HL-60 (cell line): ENCODE measurements around the gene GTF2A1L.

Experiments used
- DNase-seq, 2 experiments: peaks; one replicate each; pipeline ENCODE4 v3.0.0-alpha.2; 2010 to 2020; ENCODE audit warnings: low read depth in 1 of 2, low spot score in 1 of 2
- H3K27ac ChIP-seq: fragments of 250-450 bp; sonication (Bioruptor Pico); replicated peaks from 2 replicates; pipeline ENCODE4 v1.5.1; 2020; ENCODE audit warnings: mild to moderate bottlenecking, moderate library complexity
- H3K27me3 ChIP-seq: fragments of 250-450 bp; sonication (Bioruptor Pico); 2 replicates; pipeline ENCODE4 v1.5.1; 2021; ENCODE audit warnings: mild to moderate bottlenecking, moderate library complexity; ENCODE audit not compliant: insufficient read depth, poor library complexity, severe bottlenecking
- H3K4me3 ChIP-seq: replicated peaks from 2 replicates; pipeline ENCODE4 v1.5.1; 2011; ENCODE audit warnings: mild to moderate bottlenecking, control low read depth, low read length; ENCODE audit not compliant: insufficient read depth
- GABPA ChIP-seq: IDR thresholded peaks from 2 replicates; pipeline ENCODE4 v1.6.1; 2012; ENCODE audit warnings: low read depth
- POLR2AphosphoS5 ChIP-seq: IDR thresholded peaks from 2 replicates; pipeline ENCODE4 v1.6.1; 2012; ENCODE audit warnings: low read depth
- SPI1 ChIP-seq: IDR thresholded peaks from 2 replicates; pipeline ENCODE4 v1.6.1; 2012; ENCODE audit warnings: low read depth, mild to moderate bottlenecking, borderline replicate concordance
- TF ChIP-seq, protein P1 (sequence below): IDR thresholded peaks from one replicate; pipeline ENCODE4 v1.5.1; 2011; ENCODE audit warnings: low read length, control low read depth, inconsistent platforms; ENCODE audit not compliant: insufficient read depth
- TF ChIP-seq, protein P2 (sequence below): IDR thresholded peaks from 2 replicates; pipeline ENCODE4 v1.6.1; 2012; ENCODE audit warnings: low read depth; ENCODE audit not compliant: insufficient replicate concordance

GTF2A1L gene

GRCh38 chr2:48651158-48651790 is 33.6 kb downstream of the GTF2A1L start:
- Histone ChIP-seq H3K4me3 (no peak overlapping the region), H3K27me3 (no peaks in the 10 kb centered on the region), H3K27ac (no peak overlapping the region)
- DNase-seq: no peak
- TF ChIP-seq POLR2AphosphoS5 (no peak), SPI1 (no peak), GABPA (no peak)
- TF ChIP-seq, protein P1, sequence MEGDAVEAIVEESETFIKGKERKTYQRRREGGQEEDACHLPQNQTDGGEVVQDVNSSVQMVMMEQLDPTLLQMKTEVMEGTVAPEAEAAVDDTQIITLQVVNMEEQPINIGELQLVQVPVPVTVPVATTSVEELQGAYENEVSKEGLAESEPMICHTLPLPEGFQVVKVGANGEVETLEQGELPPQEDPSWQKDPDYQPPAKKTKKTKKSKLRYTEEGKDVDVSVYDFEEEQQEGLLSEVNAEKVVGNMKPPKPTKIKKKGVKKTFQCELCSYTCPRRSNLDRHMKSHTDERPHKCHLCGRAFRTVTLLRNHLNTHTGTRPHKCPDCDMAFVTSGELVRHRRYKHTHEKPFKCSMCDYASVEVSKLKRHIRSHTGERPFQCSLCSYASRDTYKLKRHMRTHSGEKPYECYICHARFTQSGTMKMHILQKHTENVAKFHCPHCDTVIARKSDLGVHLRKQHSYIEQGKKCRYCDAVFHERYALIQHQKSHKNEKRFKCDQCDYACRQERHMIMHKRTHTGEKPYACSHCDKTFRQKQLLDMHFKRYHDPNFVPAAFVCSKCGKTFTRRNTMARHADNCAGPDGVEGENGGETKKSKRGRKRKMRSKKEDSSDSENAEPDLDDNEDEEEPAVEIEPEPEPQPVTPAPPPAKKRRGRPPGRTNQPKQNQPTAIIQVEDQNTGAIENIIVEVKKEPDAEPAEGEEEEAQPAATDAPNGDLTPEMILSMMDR: no peak

- DNase-seq: no peak
These were observed 51.3 kb downstream of the GTF2A1L start for GRCh38 chr2:48668992-48669391.

GRCh38 chr2:48673581-48673980 is 55.9 kb downstream of the GTF2A1L start:
- no peak overlapping the region for H3K27ac ChIP-seq
- DNase-seq: no peak
- TF ChIP-seq, protein P1: no peak
- TF ChIP-seq GABPA (no peak), SPI1 (no peak), POLR2AphosphoS5 (no peak)
- TF ChIP-seq, protein P2, sequence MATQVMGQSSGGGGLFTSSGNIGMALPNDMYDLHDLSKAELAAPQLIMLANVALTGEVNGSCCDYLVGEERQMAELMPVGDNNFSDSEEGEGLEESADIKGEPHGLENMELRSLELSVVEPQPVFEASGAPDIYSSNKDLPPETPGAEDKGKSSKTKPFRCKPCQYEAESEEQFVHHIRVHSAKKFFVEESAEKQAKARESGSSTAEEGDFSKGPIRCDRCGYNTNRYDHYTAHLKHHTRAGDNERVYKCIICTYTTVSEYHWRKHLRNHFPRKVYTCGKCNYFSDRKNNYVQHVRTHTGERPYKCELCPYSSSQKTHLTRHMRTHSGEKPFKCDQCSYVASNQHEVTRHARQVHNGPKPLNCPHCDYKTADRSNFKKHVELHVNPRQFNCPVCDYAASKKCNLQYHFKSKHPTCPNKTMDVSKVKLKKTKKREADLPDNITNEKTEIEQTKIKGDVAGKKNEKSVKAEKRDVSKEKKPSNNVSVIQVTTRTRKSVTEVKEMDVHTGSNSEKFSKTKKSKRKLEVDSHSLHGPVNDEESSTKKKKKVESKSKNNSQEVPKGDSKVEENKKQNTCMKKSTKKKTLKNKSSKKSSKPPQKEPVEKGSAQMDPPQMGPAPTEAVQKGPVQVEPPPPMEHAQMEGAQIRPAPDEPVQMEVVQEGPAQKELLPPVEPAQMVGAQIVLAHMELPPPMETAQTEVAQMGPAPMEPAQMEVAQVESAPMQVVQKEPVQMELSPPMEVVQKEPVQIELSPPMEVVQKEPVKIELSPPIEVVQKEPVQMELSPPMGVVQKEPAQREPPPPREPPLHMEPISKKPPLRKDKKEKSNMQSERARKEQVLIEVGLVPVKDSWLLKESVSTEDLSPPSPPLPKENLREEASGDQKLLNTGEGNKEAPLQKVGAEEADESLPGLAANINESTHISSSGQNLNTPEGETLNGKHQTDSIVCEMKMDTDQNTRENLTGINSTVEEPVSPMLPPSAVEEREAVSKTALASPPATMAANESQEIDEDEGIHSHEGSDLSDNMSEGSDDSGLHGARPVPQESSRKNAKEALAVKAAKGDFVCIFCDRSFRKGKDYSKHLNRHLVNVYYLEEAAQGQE: no peak
- no peak overlapping the region for H3K4me3 ChIP-seq
- no peaks in the 10 kb centered on the region for H3K27me3 ChIP-seq

More at GRCh38 chr2:48668992-48669391, 51.3 kb downstream of the GTF2A1L start:
- no peak overlapping the region for H3K4me3 ChIP-seq
- peaks cover 2% of the 10 kb centered on the region for H3K27me3 ChIP-seq
- no peak overlapping the region for H3K27ac ChIP-seq
- TF ChIP-seq, protein P2: no peak
- TF ChIP-seq, protein P1: no peak
- TF ChIP-seq SPI1 (no peak), POLR2AphosphoS5 (no peak), GABPA (no peak)

DNA sequence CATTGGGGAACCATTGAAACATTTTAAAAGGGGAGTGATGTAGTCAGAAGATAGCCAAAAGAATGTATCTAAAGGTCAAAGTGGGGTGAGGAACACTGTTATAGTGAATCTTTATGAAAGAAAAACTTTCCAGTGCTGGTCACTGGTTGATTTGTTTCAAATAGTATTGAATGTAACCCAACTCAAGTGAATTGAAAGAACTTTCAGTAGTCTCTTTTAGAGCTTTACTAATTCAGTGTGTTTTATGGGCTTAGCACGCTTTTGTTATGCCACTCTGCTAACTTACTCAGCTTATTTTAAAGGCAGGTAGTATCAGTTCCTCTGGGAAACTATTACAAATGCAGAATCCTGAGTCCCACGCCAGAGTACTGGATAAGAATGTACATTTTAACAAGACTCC is 57.3 kb downstream of the GTF2A1L start:
- DNase-seq: no peak
- TF ChIP-seq, protein P2: no peak
- TF ChIP-seq POLR2AphosphoS5: no peak
- TF ChIP-seq SPI1: no peak
- TF ChIP-seq GABPA: no peak
- TF ChIP-seq, protein P1: no peak
- H3K27me3 ChIP-seq: no peaks in the 10 kb centered on the region
- H3K27ac ChIP-seq: no peak overlapping the region
- H3K4me3 ChIP-seq: no peak overlapping the region
